GM10248 (cell line): Measurements from ENCODE around the gene ACVRL1.

Experiments
- CTCF ChIA-PET: fragments of 300-600 bp; sonication (Branson Sonifier 250); formaldehyde crosslinking; extraction: SDS; loops from one replicate; lab custom pipeline; 2021; ENCODE audit warnings: antibody characterized with exemption; lab: Yijun Ruan, JAX
- POLR2A ChIA-PET: fragments of 350-650 bp; sonication (Branson Sonifier 250); formaldehyde crosslinking; extraction: SDS; loops from one replicate; lab custom pipeline; 2020; ENCODE audit warnings: antibody characterized with exemption; lab: Yijun Ruan, JAX
- DNase-seq: peaks from one replicate; pipeline ENCODE4 v3.0.0; 2012; ENCODE audit errors: extremely low spot score
- TF ChIP-seq, protein P1 (sequence below): IDR thresholded peaks from 2 replicates; pipeline ENCODE4 v1.5.1; 2012; ENCODE audit warnings: mild to moderate bottlenecking, low read depth; ENCODE audit errors: extremely low read depth, missing control alignments, control extremely low read depth

ACVRL1 gene

DNA sequence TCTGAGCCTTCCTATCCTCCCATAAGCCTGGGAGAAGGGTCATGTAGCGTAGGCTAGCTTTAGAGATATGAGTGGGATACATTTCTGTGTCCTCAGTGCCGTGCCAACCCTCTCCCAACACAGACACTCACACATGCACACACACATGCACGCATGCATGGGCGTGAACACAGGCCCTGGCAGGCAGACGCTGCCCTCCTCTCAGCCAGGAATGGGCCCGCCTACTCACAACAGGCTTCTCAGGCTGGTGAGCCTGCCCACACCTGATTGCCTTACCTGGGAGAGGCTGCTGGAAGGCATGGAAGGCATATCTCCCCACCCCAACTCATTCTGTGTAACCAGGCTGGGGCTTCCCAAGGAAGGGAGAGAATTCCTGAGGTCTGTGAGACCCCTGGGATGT lies 31.4 kb downstream of the ACVRL1 start:
- TF ChIP-seq, protein P1, sequence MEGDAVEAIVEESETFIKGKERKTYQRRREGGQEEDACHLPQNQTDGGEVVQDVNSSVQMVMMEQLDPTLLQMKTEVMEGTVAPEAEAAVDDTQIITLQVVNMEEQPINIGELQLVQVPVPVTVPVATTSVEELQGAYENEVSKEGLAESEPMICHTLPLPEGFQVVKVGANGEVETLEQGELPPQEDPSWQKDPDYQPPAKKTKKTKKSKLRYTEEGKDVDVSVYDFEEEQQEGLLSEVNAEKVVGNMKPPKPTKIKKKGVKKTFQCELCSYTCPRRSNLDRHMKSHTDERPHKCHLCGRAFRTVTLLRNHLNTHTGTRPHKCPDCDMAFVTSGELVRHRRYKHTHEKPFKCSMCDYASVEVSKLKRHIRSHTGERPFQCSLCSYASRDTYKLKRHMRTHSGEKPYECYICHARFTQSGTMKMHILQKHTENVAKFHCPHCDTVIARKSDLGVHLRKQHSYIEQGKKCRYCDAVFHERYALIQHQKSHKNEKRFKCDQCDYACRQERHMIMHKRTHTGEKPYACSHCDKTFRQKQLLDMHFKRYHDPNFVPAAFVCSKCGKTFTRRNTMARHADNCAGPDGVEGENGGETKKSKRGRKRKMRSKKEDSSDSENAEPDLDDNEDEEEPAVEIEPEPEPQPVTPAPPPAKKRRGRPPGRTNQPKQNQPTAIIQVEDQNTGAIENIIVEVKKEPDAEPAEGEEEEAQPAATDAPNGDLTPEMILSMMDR: no peak
- DNase-seq: no peak
- ChIA-PET CTCF (interaction anchor here (1.6 to 5.0 kb wide), 2 partner anchors 10 to 16 kb away, joined by 3 to 20 read pairs; no protein-coding TSS in a partner anchor), POLR2A (no interaction called here)

DNA sequence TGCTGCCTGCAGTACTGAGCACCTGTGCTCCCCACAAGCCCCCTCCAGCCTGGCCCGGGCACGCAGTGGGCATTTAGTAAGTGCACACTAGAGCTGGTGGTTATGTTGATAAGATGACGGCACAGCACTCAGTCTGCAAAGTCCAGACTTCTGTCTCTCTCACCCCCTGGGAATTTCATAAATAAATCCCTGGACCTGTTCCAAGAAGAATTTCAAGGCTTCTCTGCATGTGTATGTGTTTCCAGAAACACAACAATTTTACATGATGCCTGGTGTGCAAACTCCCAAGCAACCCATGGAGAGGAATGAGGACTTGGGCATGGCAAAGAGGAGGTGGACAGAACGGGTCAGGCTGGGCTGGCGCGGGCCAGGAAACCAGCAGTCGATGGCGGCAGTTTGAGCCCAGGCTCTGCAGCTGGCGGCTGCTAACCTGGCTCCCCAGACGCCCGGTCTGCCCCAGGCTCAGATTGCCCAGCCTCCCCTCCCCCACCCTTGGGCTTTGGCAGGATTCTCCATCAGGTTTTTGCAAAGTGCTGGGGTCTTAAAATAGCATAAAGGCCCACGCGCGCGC lies 33.8 kb downstream of the ACVRL1 start:
- TF ChIP-seq, protein P1: no peak
- ChIA-PET POLR2A (no interaction called here), CTCF (no interaction called here)
- DNase-seq: no peak

DNA sequence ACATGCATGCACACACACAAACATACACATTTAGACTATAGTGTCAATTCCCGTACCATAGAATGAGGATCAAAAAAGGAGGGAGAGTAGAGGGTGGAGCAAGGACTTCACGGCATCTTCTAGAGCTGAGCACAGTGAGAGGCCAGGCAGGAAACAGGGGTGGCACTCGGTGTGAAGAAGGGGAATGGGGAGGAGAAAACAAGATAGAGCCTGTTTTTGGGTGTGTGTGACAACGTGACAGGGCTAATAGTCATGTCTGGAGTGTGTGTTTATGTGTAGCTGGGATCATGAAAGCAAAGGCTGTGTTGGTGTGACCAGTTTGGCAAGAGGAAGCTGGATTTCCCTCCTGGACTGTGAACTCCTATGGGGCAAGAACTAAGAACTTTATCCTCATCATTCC lies 34.3 kb downstream of the ACVRL1 start:
- CTCF ChIA-PET: no interaction called here

DNA sequence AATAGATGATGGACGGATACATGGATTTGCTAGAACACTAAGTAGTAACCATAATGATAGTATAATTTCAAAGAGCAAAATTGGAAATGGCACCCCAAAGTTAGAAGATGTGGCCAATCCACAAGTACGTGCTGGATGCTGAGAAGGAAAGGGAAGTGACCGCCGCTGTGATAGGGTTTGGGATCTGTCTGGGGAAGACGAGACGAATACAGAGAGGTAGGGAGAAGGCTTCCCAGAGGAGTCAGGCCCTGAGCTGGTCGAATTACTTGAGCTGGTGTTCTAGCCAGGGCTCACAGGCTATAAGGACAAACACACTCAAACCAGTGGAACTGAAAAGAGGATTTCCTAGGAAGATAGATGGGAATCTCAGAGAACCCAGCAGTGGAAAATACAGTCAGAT lies 34.8 kb downstream of the ACVRL1 start:
- no peak for DNase-seq
- CTCF ChIA-PET: no interaction called here
- TF ChIP-seq, protein P1: no peak
- POLR2A ChIA-PET: no interaction called here

More for the DNA sequence above, 34.3 kb downstream of the ACVRL1 start:
- no peak for DNase-seq
- POLR2A ChIA-PET: no interaction called here
- TF ChIP-seq, protein P1: no peak

DNA sequence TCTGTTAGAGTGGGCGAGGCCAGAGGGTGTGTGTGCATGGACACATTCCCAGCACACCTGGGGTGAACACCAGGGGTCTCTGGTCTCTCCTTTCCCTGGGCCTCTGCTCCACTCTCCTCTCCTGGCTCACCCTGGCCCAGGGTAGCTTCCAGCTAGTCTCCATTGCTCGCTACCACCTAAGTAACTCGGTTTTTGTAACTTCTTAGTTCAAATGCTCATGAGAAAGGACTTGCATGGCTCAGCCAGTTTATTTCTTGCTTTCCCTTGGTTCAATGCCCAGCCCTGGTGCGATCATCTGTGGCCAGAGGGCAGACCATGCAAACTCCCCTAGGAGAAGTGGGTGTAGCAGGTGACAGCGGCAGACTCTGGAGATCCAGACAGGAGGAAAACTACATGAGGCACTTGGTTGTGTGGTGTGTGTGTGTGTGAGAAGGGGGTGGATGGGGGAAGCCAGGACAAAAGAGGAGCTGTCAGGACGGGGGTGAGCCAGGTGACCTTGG lies 35.2 kb downstream of the ACVRL1 start:
- CTCF ChIA-PET: no interaction called here
- DNase-seq: no peak
- POLR2A ChIA-PET: no interaction called here
- TF ChIP-seq, protein P1: no peak

DNA sequence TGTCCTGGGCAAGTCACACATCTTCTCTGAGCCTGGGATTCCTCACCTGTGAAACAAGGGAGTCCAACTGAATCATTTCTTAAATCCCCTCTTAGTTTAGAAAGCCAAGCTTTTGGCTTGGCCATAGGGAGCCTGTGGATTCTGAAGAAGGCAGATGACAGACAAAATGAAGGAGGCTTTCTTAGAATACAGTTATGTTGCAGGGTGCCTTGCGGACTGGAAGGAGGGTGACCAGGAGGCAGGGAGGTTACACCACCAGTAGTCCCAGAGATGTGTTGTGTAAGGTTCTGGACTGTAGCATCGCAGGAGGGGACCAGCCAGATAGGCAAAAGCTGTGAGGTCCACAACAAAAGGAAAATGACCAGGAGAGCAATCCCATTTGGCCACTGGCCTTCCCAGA lies 36.0 kb downstream of the ACVRL1 start:
- ChIA-PET CTCF (no interaction called here), POLR2A (no interaction called here)
- TF ChIP-seq, protein P1: no peak
- DNase-seq: no peak
